ENCODE results near the gene TCAIM.
"Not testable (repeated sequence)": the region's sequence is repeated elsewhere in the genome, so short reads cannot be mapped to it uniquely, and the experiment has no call there.

TCAIM gene

GRCh38 chr3:44396200-44397171, 57.9 kb downstream of the TCAIM start:
- no peak overlapping the region for H3K4me2 ChIP-seq (ENCODE audit: low read length)
- no peak overlapping the region for H3K27ac ChIP-seq (ENCODE audit: low read depth, low read length)
- H3K79me2 ChIP-seq (ENCODE audit: control insufficient read depth, low read length) = no peaks in the 10 kb centered on the region
- no peaks in the 10 kb centered on the region for H3K9me2 ChIP-seq (replicated peaks; ENCODE audit: control insufficient read depth, low read length)
- H3K4me1 ChIP-seq (ENCODE audit: control insufficient read depth, low read length) = no peaks in the 10 kb centered on the region
- TF ChIP-seq CTCF (IDR thresholded peaks at IDR 0.05; ENCODE audit: low read depth, low read length, poor library complexity, severe bottlenecking) = no peak
- no peaks in the 10 kb centered on the region for H4K20me1 ChIP-seq (ENCODE audit: control insufficient read depth, insufficient read depth, low read depth, low read length)
- H3F3A ChIP-seq (ENCODE audit: control insufficient read depth, insufficient read depth) = no peaks in the 10 kb centered on the region
- no peaks in the 10 kb centered on the region for H3K36me3 ChIP-seq (ENCODE audit: control insufficient read depth, low read length)
- no peaks in the 10 kb centered on the region for H3K27me3 ChIP-seq (ENCODE audit: control insufficient read depth, low read length)
- H3K4me3 ChIP-seq (ENCODE audit: low read length) = no peak overlapping the region
- no peaks in the 10 kb centered on the region for H3K9me3 ChIP-seq (ENCODE audit: control insufficient read depth, insufficient read depth, low read length)

- H3K27me3 ChIP-seq (ENCODE audit: control insufficient read depth, low read length); H3F3A ChIP-seq (ENCODE audit: control insufficient read depth, insufficient read depth); H3K9me2 ChIP-seq (replicated peaks; ENCODE audit: control insufficient read depth, low read length); H4K20me1 ChIP-seq (ENCODE audit: control insufficient read depth, insufficient read depth, low read depth, low read length); H3K27ac ChIP-seq (ENCODE audit: low read depth, low read length); H3K4me2 ChIP-seq (ENCODE audit: low read length); H3K4me1 ChIP-seq (ENCODE audit: control insufficient read depth, low read length); H3K9me3 ChIP-seq (ENCODE audit: control insufficient read depth, insufficient read depth, low read length); H3K4me3 ChIP-seq (ENCODE audit: low read length); H3K36me3 ChIP-seq (ENCODE audit: control insufficient read depth, low read length); H3K79me2 ChIP-seq (ENCODE audit: control insufficient read depth, low read length): not testable (repeated sequence)
Measured at GRCh38 chr3:44398271-44398670, 59.7 kb downstream of the TCAIM start.

GRCh38 chr3:44398853-44399252, 60.3 kb downstream of the TCAIM start:
- H3K36me3 ChIP-seq (ENCODE audit: control insufficient read depth, low read length) = no peaks in the 10 kb centered on the region
- H3K27ac ChIP-seq (ENCODE audit: low read depth, low read length) = no peak overlapping the region
- H3F3A ChIP-seq (ENCODE audit: control insufficient read depth, insufficient read depth) = no peaks in the 10 kb centered on the region
- H3K4me3 ChIP-seq (ENCODE audit: low read length) = no peak overlapping the region
- H3K79me2 ChIP-seq (ENCODE audit: control insufficient read depth, low read length) = no peaks in the 10 kb centered on the region
- H3K27me3 ChIP-seq (ENCODE audit: control insufficient read depth, low read length) = no peaks in the 10 kb centered on the region
- H4K20me1 ChIP-seq (ENCODE audit: control insufficient read depth, insufficient read depth, low read depth, low read length) = no peaks in the 10 kb centered on the region
- H3K9me3 ChIP-seq (ENCODE audit: control insufficient read depth, insufficient read depth, low read length) = no peaks in the 10 kb centered on the region
- TF ChIP-seq CTCF (IDR thresholded peaks at IDR 0.05; ENCODE audit: low read depth, low read length, poor library complexity, severe bottlenecking) = no peak
- TF ChIP-seq EZH2phosphoT487 (IDR thresholded peaks at IDR 0.05; ENCODE audit: borderline replicate concordance, low read length) = no peak
- H3K9me2 ChIP-seq (replicated peaks; ENCODE audit: control insufficient read depth, low read length) = no peaks in the 10 kb centered on the region
- H3K4me2 ChIP-seq (ENCODE audit: low read length) = no peak overlapping the region
- no peaks in the 10 kb centered on the region for H3K4me1 ChIP-seq (ENCODE audit: control insufficient read depth, low read length)

GRCh38 chr3:44400771-44401170, 62.2 kb downstream of the TCAIM start:
- Histone ChIP-seq H3K27ac (ENCODE audit: low read depth, low read length) (no peak overlapping the region), H3F3A (ENCODE audit: control insufficient read depth, insufficient read depth) (no peaks in the 10 kb centered on the region), H3K4me3 (ENCODE audit: low read length) (no peak overlapping the region), H3K9me2 (replicated peaks; ENCODE audit: control insufficient read depth, low read length) (no peaks in the 10 kb centered on the region), H3K4me2 (ENCODE audit: low read length) (no peak overlapping the region), H3K79me2 (ENCODE audit: control insufficient read depth, low read length) (no peaks in the 10 kb centered on the region), H3K36me3 (ENCODE audit: control insufficient read depth, low read length) (no peaks in the 10 kb centered on the region), H3K4me1 (ENCODE audit: control insufficient read depth, low read length) (no peaks in the 10 kb centered on the region), H4K20me1 (ENCODE audit: control insufficient read depth, insufficient read depth, low read depth, low read length) (no peaks in the 10 kb centered on the region), H3K9me3 (ENCODE audit: control insufficient read depth, insufficient read depth, low read length) (no peaks in the 10 kb centered on the region), H3K27me3 (ENCODE audit: control insufficient read depth, low read length) (no peaks in the 10 kb centered on the region)
- TF ChIP-seq CTCF (IDR thresholded peaks at IDR 0.05; ENCODE audit: low read depth, low read length, poor library complexity, severe bottlenecking) (no peak), EZH2phosphoT487 (IDR thresholded peaks at IDR 0.05; ENCODE audit: borderline replicate concordance, low read length) (no peak)

Data from DOHH2 (cell line).